H1 (cell line): Measurements from ENCODE around the gene PCDHGA3. TPM values are rescaled to one million over a fixed set of nuclear protein-coding genes. Genes with fewer than 3 reads are reported as not detected.

Experiments
- CTCF ChIA-PET: fragments of 300-600 bp; sonication (Branson Sonifier 250); formaldehyde crosslinking; loops from one replicate; lab custom pipeline; 2021; ENCODE audit not compliant: partially characterized antibody; lab: Charles Lee
- POLR2A ChIA-PET: fragments of 300-600 bp; sonication (Branson Sonifier 250); formaldehyde crosslinking; loops from one replicate; lab custom pipeline; 2021; ENCODE audit warnings: inconsistent platforms; ENCODE audit not compliant: partially characterized antibody; lab: Charles Lee
- DNase-seq, 2 experiments: peaks; one replicate each; pipeline versions ENCODE4 v3.0.0 to v3.0.0-alpha.2; 2010 to 2022; ENCODE audit warnings: low spot score in 2 of 2, low read depth in 1 of 2, mixed read lengths in 1 of 2
- FAIRE-seq: peaks from 2 replicates; lab custom pipeline; 2011; peaks lifted over from hg19 to GRCh38; lab: Jason Lieb, UNC
- H2AFZ ChIP-seq: 2 replicates; pipeline ENCODE4 v1.8.1; 2012; ENCODE audit warnings: low read length, inconsistent platforms
- H2AK5ac ChIP-seq: 2 replicates; pipeline ENCODE4 v1.6.1; 2013; ENCODE audit warnings: low read depth, low read length
- H2BK120ac ChIP-seq: replicated peaks from 2 replicates; pipeline ENCODE3; 2013; ENCODE audit warnings: low read depth, low read length, inconsistent platforms
- H2BK12ac ChIP-seq: 2 replicates; pipeline ENCODE4 v1.6.1; 2013; ENCODE audit warnings: low read depth, low read length
- H2BK15ac ChIP-seq: 2 replicates; pipeline ENCODE4 v1.6.1; 2013; ENCODE audit warnings: low read length
- H2BK20ac ChIP-seq: 2 replicates; pipeline ENCODE4 v1.6.1; 2013; ENCODE audit warnings: low read length
- H2BK5ac ChIP-seq: 2 replicates; pipeline ENCODE4 v1.6.1; 2013; ENCODE audit warnings: low read depth, low read length
- H3K14ac ChIP-seq: 2 replicates; pipeline ENCODE4 v1.6.1; 2013; ENCODE audit warnings: inconsistent platforms; ENCODE audit not compliant: insufficient read length
- H3K18ac ChIP-seq: 2 replicates; pipeline ENCODE4 v1.6.1; 2013; ENCODE audit warnings: low read length; ENCODE audit errors: extremely low read depth
- H3K23ac ChIP-seq: 2 replicates; pipeline ENCODE4 v1.6.1; 2013; ENCODE audit warnings: inconsistent platforms; ENCODE audit not compliant: insufficient read length
- H3K23me2 ChIP-seq: 2 replicates; pipeline ENCODE4 v1.6.1; 2013; ENCODE audit warnings: low read depth, low read length
- H3K27ac ChIP-seq: 2 replicates; pipeline ENCODE4 v1.6.1; 2011; ENCODE audit warnings: low read depth, low read length, inconsistent platforms
- H3K27me3 ChIP-seq, 4 experiments: replicated peaks in 1 of 4; 1 replicate in 1 of 4; 2 replicates in 3 of 4; pipeline versions ENCODE4 v1.6.1 to v1.8.1; 2011 to 2013; ENCODE audit warnings: low read length in 3 of 4, mild to moderate bottlenecking in 3 of 4, inconsistent platforms in 2 of 4, mixed read lengths in 2 of 4, moderate library complexity in 1 of 4; ENCODE audit not compliant: control insufficient read depth in 3 of 4, insufficient read depth in 3 of 4; ENCODE audit errors: extremely low read depth in 1 of 4
- H3K36me3 ChIP-seq, 4 experiments: 2 replicates each; pipeline versions ENCODE4 v1.6.1 to v1.8.1; 2011 to 2013; ENCODE audit warnings: mild to moderate bottlenecking in 4 of 4, low read length in 3 of 4, moderate library complexity in 2 of 4, control low read depth in 1 of 4, inconsistent platforms in 1 of 4; ENCODE audit not compliant: insufficient read depth in 4 of 4, control insufficient read depth in 2 of 4
- H3K4ac ChIP-seq: replicated peaks from 2 replicates; pipeline ENCODE3; 2013; ENCODE audit warnings: low read length, low read depth, mixed read lengths, inconsistent platforms; ENCODE audit not compliant: insufficient read length
- H3K4me1 ChIP-seq, 4 experiments: replicated peaks in 1 of 4; 1 replicate in 1 of 4; 2 replicates in 3 of 4; pipeline versions ENCODE4 v1.6.1 to v1.8.1; 2011 to 2013; ENCODE audit warnings: low read length in 3 of 4, inconsistent platforms in 2 of 4, mixed read lengths in 1 of 4; ENCODE audit not compliant: insufficient read depth in 4 of 4, control insufficient read depth in 3 of 4
- H3K4me2 ChIP-seq, 2 experiments: 2 replicates each; pipeline versions ENCODE4 v1.6.1 to v1.8.1; 2011 to 2013; ENCODE audit warnings: low read depth in 2 of 2, low read length in 2 of 2, control low read depth in 1 of 2, inconsistent platforms in 1 of 2, mild to moderate bottlenecking in 1 of 2; ENCODE audit not compliant: insufficient read depth in 1 of 2
- H3K4me3 ChIP-seq, 4 experiments: fragments of 200-600, 300-600 bp in 1 of 4; sonication (generic), shearing (Covaris generic), sonication (Bioruptor Twin) in 1 of 4; 2 replicates each; pipeline versions ENCODE4 v1.5.1 to v1.8.1; 2011 to 2016; ENCODE audit warnings: low read length in 4 of 4, low read depth in 3 of 4, control low read depth in 2 of 4, inconsistent platforms in 2 of 4, mild to moderate bottlenecking in 2 of 4, mixed read lengths in 1 of 4, moderate library complexity in 1 of 4; ENCODE audit not compliant: insufficient read depth in 2 of 4; ENCODE audit errors: extremely low read depth in 1 of 4
- H3K56ac ChIP-seq: replicated peaks from 2 replicates; pipeline ENCODE3; 2013; ENCODE audit warnings: low read depth, mild to moderate bottlenecking, mixed read lengths, low read length, inconsistent platforms; ENCODE audit not compliant: insufficient read length
- H3K79me1 ChIP-seq: 2 replicates; pipeline ENCODE4 v1.6.1; 2013; ENCODE audit warnings: low read depth, low read length, control low read depth
- H3K79me2 ChIP-seq, 2 experiments: 2 replicates each; pipeline versions ENCODE4 v1.6.1 to v1.8.1; 2012 to 2013; ENCODE audit warnings: low read length in 2 of 2, mild to moderate bottlenecking in 2 of 2, inconsistent platforms in 1 of 2; ENCODE audit not compliant: insufficient read depth in 2 of 2, control insufficient read depth in 1 of 2
- H3K9ac ChIP-seq, 4 experiments: replicated peaks in 1 of 4; 1 replicate in 1 of 4; 2 replicates in 3 of 4; pipeline versions ENCODE4 v1.6.1 to v1.8.1; 2011 to 2013; ENCODE audit warnings: low read depth in 3 of 4, low read length in 3 of 4, control low read depth in 2 of 4, mild to moderate bottlenecking in 2 of 4, moderate library complexity in 2 of 4, inconsistent platforms in 1 of 4; ENCODE audit errors: extremely low read depth in 1 of 4
- H3K9me3 ChIP-seq, 2 experiments: 2 replicates each; pipeline versions ENCODE4 v1.6.1 to v1.8.1; 2012 to 2013; ENCODE audit warnings: mild to moderate bottlenecking in 2 of 2, moderate library complexity in 2 of 2, control low read depth in 1 of 2, inconsistent platforms in 1 of 2, low read depth in 1 of 2, low read length in 1 of 2, mixed read lengths in 1 of 2; ENCODE audit not compliant: insufficient read depth in 2 of 2
- H4K20me1 ChIP-seq, 2 experiments: replicated peaks in 1 of 2; 2 replicates each; pipeline versions ENCODE3 to v1.8.1; 2011 to 2013; ENCODE audit warnings: inconsistent platforms in 2 of 2, low read length in 2 of 2, mild to moderate bottlenecking in 1 of 2; ENCODE audit not compliant: insufficient read depth in 2 of 2, control insufficient read depth in 1 of 2
- H4K5ac ChIP-seq: 2 replicates; pipeline ENCODE4 v1.6.1; 2013; ENCODE audit warnings: low read length, low read depth, mixed read lengths, inconsistent platforms; ENCODE audit not compliant: insufficient read length
- H4K8ac ChIP-seq: 2 replicates; pipeline ENCODE4 v1.8.0; 2013; ENCODE audit warnings: mild to moderate bottlenecking, moderate library complexity, low read length, inconsistent platforms; ENCODE audit not compliant: insufficient read depth; ENCODE audit errors: extremely low read depth
- H4K91ac ChIP-seq: replicated peaks from 2 replicates; pipeline ENCODE3; 2013; ENCODE audit warnings: low read length, mixed read lengths, inconsistent platforms; ENCODE audit not compliant: insufficient read length
- CTCF ChIP-seq, 3 experiments: IDR thresholded peaks; 1 replicate in 2 of 3; 2 replicates in 1 of 3; pipeline versions ENCODE4 v1.5.1 to v1.6.1; 2011; ENCODE audit warnings: low read length in 3 of 3, mild to moderate bottlenecking in 3 of 3, inconsistent platforms in 2 of 3, low read depth in 1 of 3, moderate library complexity in 1 of 3; ENCODE audit not compliant: insufficient read depth in 1 of 3; ENCODE audit errors: control extremely low read depth in 1 of 3
- MAFK ChIP-seq: IDR thresholded peaks from 2 replicates; pipeline ENCODE4 v1.6.1; 2012; ENCODE audit warnings: low read depth, mild to moderate bottlenecking, improper control_type of control experiment, low read length
- RAD21 ChIP-seq, 2 experiments: IDR thresholded peaks in 1 of 2; conservative IDR thresholded peaks in 1 of 2; 2 replicates each; pipeline ENCODE4 v1.6.1; 2011; ENCODE audit warnings: low read depth in 2 of 2, low read length in 2 of 2, improper control_type of control experiment in 1 of 2, inconsistent platforms in 1 of 2, mild to moderate bottlenecking in 1 of 2, moderate library complexity in 1 of 2
- SIX5 ChIP-seq: IDR thresholded peaks from 2 replicates; pipeline ENCODE4 v1.6.1; 2011; ENCODE audit warnings: mild to moderate bottlenecking, low read depth, low read length
- TAF1 ChIP-seq: IDR thresholded peaks from 2 replicates; pipeline ENCODE4 v1.6.1; 2011; ENCODE audit warnings: mild to moderate bottlenecking, low read depth, low read length
- WGBS, 2 experiments: shearing (Covaris generic) in 1 of 2; methylation state at CpG; one replicate each; pipeline versions ENCODE4 v1.1.6 to v1.1.7; 2013 to 2015; ENCODE audit warnings: low lambda C conversion rate in 2 of 2, mixed read lengths in 2 of 2, inconsistent platforms in 1 of 2, low coverage in 1 of 2, missing lambda C conversion rate in 1 of 2; ENCODE audit not compliant: insufficient replicate concordance in 2 of 2, insufficient coverage in 1 of 2, insufficient read length in 1 of 2; ENCODE audit errors: extremely low coverage in 1 of 2, missing lambda C conversion rate in 1 of 2; 5-methylcytosine and 5-hydroxymethylcytosine counted together
- polyA plus RNA-seq, 7 experiments: library from polyadenylated mRNA; depleted of rRNA in 3 of 7; stranded (reverse) in 5 of 7; unstranded in 2 of 7; fragments of >200 nt in 5 of 7; fragments of 200-250 nt in 2 of 7; gene quantifications; 1 replicate in 5 of 7; 2 replicates in 1 of 7; 4 replicates in 1 of 7; pipeline versions ENCODE4 v1.2.1 to v1.2.3, GENCODE V29; 2011 to 2013; ENCODE audit warnings: missing spikeins in 2 of 7, mixed read lengths in 2 of 7
- total RNA-seq: library from RNA; stranded (reverse); fragmentation: NEBNext Ultra II Directional; extraction: Animal tissue kit (Norgen Biotek cat#: 25700); gene quantifications from 2 replicates; pipeline ENCODE4 v1.2.1, GENCODE V29; 2021

Gene PCDHGA3
- total and polyA plus RNA-seq, 2 of the 8 experiments (the other 6 are each of a cell fraction or from before 2014, with no cell fraction given) = 0.15 to 0.39 TPM

- TF ChIP-seq TAF1 (no peak), CTCF (IDR thresholded peaks at IDR 0.05; ENCODE audit: control extremely low read depth in 1 of 3, insufficient read depth in 1 of 3, low read depth in 1 of 3, low read length in 3 of 3) (peak in 2 of 3 experiments; percentile 17 to 25; a peak in 2 of 4 replicates), SIX5 (no peak), RAD21 (IDR thresholded peaks at IDR 0.05 in 1 of 2, conservative IDR thresholded peaks at IDR 0.05 in 1 of 2; ENCODE audit: low read depth in 2 of 2, low read length in 2 of 2) (peak; percentile 7 to 29; a peak in 2 of 4 replicates), MAFK (no peak)
- TF ChIP-seq, all 59 proteins: peak for 2
- Histone ChIP-seq H3K79me1 (no peaks in the 10 kb centered on the region), H3K56ac (no peak within 1 kb of the TSS), H3K18ac (no peak within 1 kb of the TSS), H3K14ac (no peak within 1 kb of the TSS), H3K27ac (no peak within 1 kb of the TSS), H2AK5ac (no peak within 1 kb of the TSS), H2BK12ac (no peak within 1 kb of the TSS), H3K9ac (no peak within 1 kb of the TSS), H3K4me2 (no peak within 1 kb of the TSS), H4K5ac (no peak within 1 kb of the TSS), H3K4me1 (no peaks in the 10 kb centered on the region), H2BK20ac (no peak within 1 kb of the TSS), H2BK15ac (no peak within 1 kb of the TSS), H4K91ac (no peak within 1 kb of the TSS), H3K4ac (no peak within 1 kb of the TSS), H3K36me3 (no peaks in the 10 kb centered on the region; a peak in 1 of 8 replicates), H2AFZ (no peak within 1 kb of the TSS), H3K23ac (no peak within 1 kb of the TSS), H4K20me1 (no peaks in the 10 kb centered on the region), H3K23me2 (0 out of 2 replicates have a peak, but pooled peaks cover 1% of the 10 kb centered on the region), H3K9me3 (peaks cover 22 to 37% of the 10 kb centered on the region in 2 experiments), H2BK120ac (no peak within 1 kb of the TSS), H4K8ac (no peak within 1 kb of the TSS), H3K27me3 (no peaks in the 10 kb centered on the region), H3K79me2 (no peaks in the 10 kb centered on the region), H2BK5ac (no peak within 1 kb of the TSS), H3K4me3 (no peak within 1 kb of the TSS)
- ChIA-PET CTCF (interaction anchor here (0.6 to 5.0 kb wide), 36 partner anchors 8 to 234 kb away, joined by 3 to 40 read pairs (median 4); partner anchors contain the start of genes PCDHB10, PCDHB15, PCDHB4 and PCDHB5), POLR2A (interaction anchor here (1.0 to 3.8 kb wide), 3 partner anchors 9 to 15 kb away, joined by 3 to 18 read pairs (median 4); partner anchors contain the start of gene TAF7)
- DNase-seq = no peak
- FAIRE-seq = no peak
- 92% methylated on average over 21 of the region's 21 CpGs; no CpG with 5 or more reads in 1 of the 2 experiments for WGBS, 2 experiments
Observed at GRCh38 chr5:141330299-141331080, 13.1 kb upstream of the PCDHGA3 start, which contains the start of gene PCDHGA1. Gene PCDHGA1 (plus strand): TSS chr5:141330514.
